ENCODE results near the gene FCN2.

GRCh38 chr9:134841180-134841904, 39.3 kb upstream of the FCN2 start:
- TF ChIP-seq ZNF571 (tag by site-specific recombination; IDR thresholded peaks at IDR 0.05) (no peak), ZNF654 (tag by site-specific recombination; IDR thresholded peaks at IDR 0.05; ENCODE audit: low read depth) (no peak), ZSCAN30 (tag by site-specific recombination; IDR thresholded peaks at IDR 0.05) (no peak), CTCF (tag by site-specific recombination; IDR thresholded peaks at IDR 0.05) (no peak), ZNF777 (tag by site-specific recombination; IDR thresholded peaks at IDR 0.05; ENCODE audit: borderline replicate concordance) (no peak), ZNF10 (tag by site-specific recombination; IDR thresholded peaks at IDR 0.05) (no peak), ZNF280D (tag by site-specific recombination; IDR thresholded peaks at IDR 0.05) (no peak), ZBTB7A (tag by site-specific recombination; IDR thresholded peaks at IDR 0.05; ENCODE audit: low read depth) (no peak), TCF7L2 (IDR thresholded peaks at IDR 0.05; ENCODE audit: borderline replicate concordance, low read depth, low read length) (no peak), ZBTB1 (tag by site-specific recombination; IDR thresholded peaks at IDR 0.05) (no peak), MEIS1 (CRISPR knock-in tag; IDR thresholded peaks at IDR 0.05; ENCODE audit: borderline replicate concordance) (no peak)

Data from HEK293 (cell line).